ENCODE measurements around the gene GGT1. TPM values are rescaled to one million over a fixed set of nuclear protein-coding genes. Genes with fewer than 3 reads are reported as not detected.

The GGT1 gene
- total RNA-seq, 1 donor from 2014 or later = 1.5 TPM

Other genes starting within 250 kb of the GGT1 start
- gene ADORA2A, start 175.6 kb upstream of the GGT1 start, total RNA-seq = 4.1 TPM
- 1.7 TPM for gene UPB1, start 107.9 kb upstream of the GGT1 start, total RNA-seq
- gene GUCD1, start 48.1 kb upstream of the GGT1 start, total RNA-seq = 291 TPM
- gene SNRPD3, start 47.2 kb upstream of the GGT1 start, total RNA-seq = 63.1 TPM
- 5.0 TPM for gene LRRC75B, start 10.1 kb upstream of the GGT1 start, total RNA-seq
- not detected for gene PIWIL3, start 171.5 kb downstream of the GGT1 start, total RNA-seq
- 9.2 TPM for gene SGSM1, start 203.0 kb downstream of the GGT1 start, total RNA-seq